GM23338 (cell line): ENCODE measurements around the gene NPPC. TPM values are rescaled to one million over a fixed set of nuclear protein-coding genes. Genes with fewer than 3 reads are reported as not detected.

Source experiments
- ATAC-seq: fragments of 200-7000 bp; cut with Tn5 transposase; 3 replicates; pipeline ENCODE4 v1.9.1; 2020
- DNase-seq: peaks from one replicate; pipeline ENCODE4 v3.0.0-alpha.2; 2015; ENCODE audit warnings: low spot score
- H2AFZ ChIP-seq: fragments of 200-600 bp; sonication (generic); 2 replicates; pipeline ENCODE4 v1.8.0; 2016; ENCODE audit warnings: antibody characterized with exemption, mild to moderate bottlenecking, moderate library complexity
- H3F3A ChIP-seq: fragments of 200-600 bp; sonication (generic); replicated peaks from 2 replicates; pipeline ENCODE4 v1.8.0; 2017; ENCODE audit warnings: antibody characterized with exemption, mixed run types, low read depth
- H3K27ac ChIP-seq: fragments of 200-600 bp; sonication (generic); 2 replicates; pipeline ENCODE4 v1.6.1; 2016; ENCODE audit warnings: low read depth
- H3K27me3 ChIP-seq: fragments of 200-600 bp; sonication (generic); 2 replicates; pipeline ENCODE4 v1.8.0; 2016; ENCODE audit warnings: mild to moderate bottlenecking, mixed run types, moderate library complexity; ENCODE audit not compliant: insufficient read depth
- H3K36me3 ChIP-seq: fragments of 200-600 bp; sonication (generic); 2 replicates; pipeline ENCODE4 v1.8.0; 2016; ENCODE audit warnings: mild to moderate bottlenecking; ENCODE audit not compliant: insufficient read depth
- H3K4me1 ChIP-seq: fragments of 200-600 bp; sonication (generic); 2 replicates; pipeline ENCODE4 v1.8.0; 2016; ENCODE audit warnings: mild to moderate bottlenecking, moderate library complexity; ENCODE audit not compliant: insufficient read depth
- H3K4me2 ChIP-seq: fragments of 200-600 bp; sonication (generic); 2 replicates; pipeline ENCODE4 v1.7.1; 2017; ENCODE audit warnings: mixed run types
- H3K4me3 ChIP-seq: fragments of 200-600 bp; sonication (generic); 2 replicates; pipeline ENCODE4 v1.6.1; 2016; ENCODE audit warnings: mixed run types
- H3K79me2 ChIP-seq: fragments of 200-600 bp; sonication (generic); replicated peaks from 2 replicates; pipeline ENCODE4 v1.8.0; 2017; ENCODE audit warnings: mild to moderate bottlenecking; ENCODE audit not compliant: insufficient read depth
- H3K9me2 ChIP-seq: fragments of 200-600 bp; sonication (generic); 2 replicates; pipeline ENCODE4 v1.8.0; 2017; ENCODE audit not compliant: insufficient read depth
- H4K20me1 ChIP-seq: fragments of 200-600 bp; sonication (generic); replicated peaks from 2 replicates; pipeline ENCODE4 v1.8.0; 2017; ENCODE audit warnings: mild to moderate bottlenecking; ENCODE audit not compliant: insufficient read depth
- H3K27ac Mint-ChIP-seq: 2 replicates; pipeline ENCODE4 v1.8.0; 2020; ENCODE audit warnings: inconsistent platforms, mild to moderate bottlenecking, moderate library complexity, mixed read lengths
- H3K27me3 Mint-ChIP-seq: 3 replicates; pipeline ENCODE4 v1.8.0; 2022; ENCODE audit warnings: low read depth, mild to moderate bottlenecking, moderate library complexity, mixed read lengths, inconsistent platforms; ENCODE audit not compliant: insufficient read depth, poor library complexity
- H3K36me3 Mint-ChIP-seq: 3 replicates; pipeline ENCODE4 v1.8.0; 2021; ENCODE audit warnings: low read depth, mild to moderate bottlenecking, inconsistent platforms, moderate library complexity, mixed read lengths
- H3K4me1 Mint-ChIP-seq: 3 replicates; pipeline ENCODE4 v1.8.0; 2020; ENCODE audit warnings: mild to moderate bottlenecking, inconsistent platforms, mixed read lengths
- H3K4me3 Mint-ChIP-seq: 3 replicates; pipeline ENCODE4 v1.8.0; 2021; ENCODE audit warnings: moderate library complexity, mild to moderate bottlenecking, inconsistent platforms, mixed read lengths
- H3K9me3 Mint-ChIP-seq: 3 replicates; pipeline ENCODE4 v1.8.0; 2020; ENCODE audit warnings: moderate library complexity, mild to moderate bottlenecking, inconsistent platforms, mixed read lengths
- CREB1 ChIP-seq: fragments of 250-450 bp; sonication (Bioruptor Pico); IDR thresholded peaks from 2 replicates; pipeline ENCODE4 v1.5.0; 2020; ENCODE audit warnings: low read depth, mild to moderate bottlenecking, moderate library complexity
- EZH2 ChIP-seq: fragments of 200-600 bp; sonication (generic); IDR thresholded peaks from one replicate; pipeline ENCODE4 v1.8.0; 2017; ENCODE audit warnings: antibody characterized with exemption, mild to moderate bottlenecking, low read depth; ENCODE audit not compliant: unreplicated experiment
- EZH2phosphoT487 ChIP-seq: fragments of 200-600 bp; sonication (generic); IDR thresholded peaks from one replicate; pipeline ENCODE4 v1.8.1; 2018; ENCODE audit warnings: antibody characterized with exemption; ENCODE audit not compliant: unreplicated experiment
- JUNB ChIP-seq: IDR thresholded peaks from one replicate; pipeline ENCODE4 v1.6.1; 2016; ENCODE audit warnings: antibody characterized with exemption; ENCODE audit not compliant: unreplicated experiment
- NANOG ChIP-seq: IDR thresholded peaks from 2 replicates; pipeline ENCODE4 v1.6.1; 2016; ENCODE audit warnings: antibody characterized with exemption, borderline replicate concordance
- POLR2AphosphoS5 ChIP-seq: IDR thresholded peaks from 2 replicates; pipeline ENCODE4 v1.6.1; 2016; ENCODE audit warnings: antibody characterized with exemption, low read depth
- STAT1 ChIP-seq: IDR thresholded peaks from one replicate; pipeline ENCODE4 v1.6.1; 2016; ENCODE audit warnings: antibody characterized with exemption; ENCODE audit not compliant: unreplicated experiment
- ZNF114 ChIP-seq: fragments of 250-450 bp; sonication (Bioruptor Pico); IDR thresholded peaks from 2 replicates; pipeline ENCODE4 v1.5.0; 2020; ENCODE audit warnings: mild to moderate bottlenecking, moderate library complexity
- ZNF331 ChIP-seq: fragments of 250-450 bp; sonication (Bioruptor Pico); IDR thresholded peaks from 2 replicates; pipeline ENCODE4 v1.5.0; 2020; ENCODE audit warnings: low read depth, mild to moderate bottlenecking, moderate library complexity
- polyA plus RNA-seq: library from polyadenylated mRNA; unstranded; fragments of >200 nt; fragmentation: Nextera tagmentation; extraction: Ambion mirVana; gene quantifications from 2 replicates; pipeline ENCODE4 v1.2.1, GENCODE V29; 2016
- total RNA-seq: library from RNA; depleted of rRNA; stranded (reverse); fragments of >200 nt; shearing (Covaris generic); gene quantifications from 2 replicates; pipeline ENCODE4 v1.2.3, GENCODE V29; 2014
- TF ChIP-seq, protein P1 (sequence below): fragments of 250-450 bp; sonication (Bioruptor Pico); IDR thresholded peaks from 2 replicates; pipeline ENCODE4 v1.5.0; 2020; ENCODE audit warnings: mild to moderate bottlenecking, moderate library complexity
- TF ChIP-seq, protein P2 (sequence below): IDR thresholded peaks from 2 replicates; pipeline ENCODE4 v1.6.1; 2016; ENCODE audit warnings: antibody characterized with exemption
- TF ChIP-seq, protein P3 (sequence below), 2 experiments: fragments of 200-600 bp in 1 of 2; sonication (generic) in 1 of 2; conservative IDR thresholded peaks; 2 replicates each; pipeline versions ENCODE4 v1.5.1 to v1.6.1; 2016 to 2017; ENCODE audit warnings: antibody characterized with exemption in 2 of 2, low read depth in 2 of 2, mild to moderate bottlenecking in 2 of 2, moderate library complexity in 1 of 2

The NPPC gene
- total and polyA plus RNA-seq, 2 experiments from 2014 or later, result 2.2 to 6.3 TPM

DNA sequence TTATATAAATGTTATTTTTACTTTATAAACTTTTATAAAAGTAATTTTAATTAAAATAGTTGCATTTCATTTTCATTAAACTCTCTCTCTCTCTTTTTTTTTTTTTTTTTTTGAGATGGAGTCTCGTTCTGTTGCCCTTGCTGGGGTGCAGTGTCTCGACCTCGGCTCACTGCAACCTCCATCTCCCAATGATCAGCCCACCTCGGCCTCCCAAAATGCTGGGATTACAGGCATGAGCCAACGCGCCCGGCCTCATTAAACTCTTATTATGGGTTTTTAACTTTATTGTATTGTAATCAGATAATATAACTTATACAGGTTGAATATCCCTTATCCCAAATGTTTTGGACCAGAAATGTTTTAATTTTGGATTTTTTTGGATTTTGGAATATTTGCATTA lies 10.9 kb upstream of the NPPC start:
- TF ChIP-seq, protein P1, sequence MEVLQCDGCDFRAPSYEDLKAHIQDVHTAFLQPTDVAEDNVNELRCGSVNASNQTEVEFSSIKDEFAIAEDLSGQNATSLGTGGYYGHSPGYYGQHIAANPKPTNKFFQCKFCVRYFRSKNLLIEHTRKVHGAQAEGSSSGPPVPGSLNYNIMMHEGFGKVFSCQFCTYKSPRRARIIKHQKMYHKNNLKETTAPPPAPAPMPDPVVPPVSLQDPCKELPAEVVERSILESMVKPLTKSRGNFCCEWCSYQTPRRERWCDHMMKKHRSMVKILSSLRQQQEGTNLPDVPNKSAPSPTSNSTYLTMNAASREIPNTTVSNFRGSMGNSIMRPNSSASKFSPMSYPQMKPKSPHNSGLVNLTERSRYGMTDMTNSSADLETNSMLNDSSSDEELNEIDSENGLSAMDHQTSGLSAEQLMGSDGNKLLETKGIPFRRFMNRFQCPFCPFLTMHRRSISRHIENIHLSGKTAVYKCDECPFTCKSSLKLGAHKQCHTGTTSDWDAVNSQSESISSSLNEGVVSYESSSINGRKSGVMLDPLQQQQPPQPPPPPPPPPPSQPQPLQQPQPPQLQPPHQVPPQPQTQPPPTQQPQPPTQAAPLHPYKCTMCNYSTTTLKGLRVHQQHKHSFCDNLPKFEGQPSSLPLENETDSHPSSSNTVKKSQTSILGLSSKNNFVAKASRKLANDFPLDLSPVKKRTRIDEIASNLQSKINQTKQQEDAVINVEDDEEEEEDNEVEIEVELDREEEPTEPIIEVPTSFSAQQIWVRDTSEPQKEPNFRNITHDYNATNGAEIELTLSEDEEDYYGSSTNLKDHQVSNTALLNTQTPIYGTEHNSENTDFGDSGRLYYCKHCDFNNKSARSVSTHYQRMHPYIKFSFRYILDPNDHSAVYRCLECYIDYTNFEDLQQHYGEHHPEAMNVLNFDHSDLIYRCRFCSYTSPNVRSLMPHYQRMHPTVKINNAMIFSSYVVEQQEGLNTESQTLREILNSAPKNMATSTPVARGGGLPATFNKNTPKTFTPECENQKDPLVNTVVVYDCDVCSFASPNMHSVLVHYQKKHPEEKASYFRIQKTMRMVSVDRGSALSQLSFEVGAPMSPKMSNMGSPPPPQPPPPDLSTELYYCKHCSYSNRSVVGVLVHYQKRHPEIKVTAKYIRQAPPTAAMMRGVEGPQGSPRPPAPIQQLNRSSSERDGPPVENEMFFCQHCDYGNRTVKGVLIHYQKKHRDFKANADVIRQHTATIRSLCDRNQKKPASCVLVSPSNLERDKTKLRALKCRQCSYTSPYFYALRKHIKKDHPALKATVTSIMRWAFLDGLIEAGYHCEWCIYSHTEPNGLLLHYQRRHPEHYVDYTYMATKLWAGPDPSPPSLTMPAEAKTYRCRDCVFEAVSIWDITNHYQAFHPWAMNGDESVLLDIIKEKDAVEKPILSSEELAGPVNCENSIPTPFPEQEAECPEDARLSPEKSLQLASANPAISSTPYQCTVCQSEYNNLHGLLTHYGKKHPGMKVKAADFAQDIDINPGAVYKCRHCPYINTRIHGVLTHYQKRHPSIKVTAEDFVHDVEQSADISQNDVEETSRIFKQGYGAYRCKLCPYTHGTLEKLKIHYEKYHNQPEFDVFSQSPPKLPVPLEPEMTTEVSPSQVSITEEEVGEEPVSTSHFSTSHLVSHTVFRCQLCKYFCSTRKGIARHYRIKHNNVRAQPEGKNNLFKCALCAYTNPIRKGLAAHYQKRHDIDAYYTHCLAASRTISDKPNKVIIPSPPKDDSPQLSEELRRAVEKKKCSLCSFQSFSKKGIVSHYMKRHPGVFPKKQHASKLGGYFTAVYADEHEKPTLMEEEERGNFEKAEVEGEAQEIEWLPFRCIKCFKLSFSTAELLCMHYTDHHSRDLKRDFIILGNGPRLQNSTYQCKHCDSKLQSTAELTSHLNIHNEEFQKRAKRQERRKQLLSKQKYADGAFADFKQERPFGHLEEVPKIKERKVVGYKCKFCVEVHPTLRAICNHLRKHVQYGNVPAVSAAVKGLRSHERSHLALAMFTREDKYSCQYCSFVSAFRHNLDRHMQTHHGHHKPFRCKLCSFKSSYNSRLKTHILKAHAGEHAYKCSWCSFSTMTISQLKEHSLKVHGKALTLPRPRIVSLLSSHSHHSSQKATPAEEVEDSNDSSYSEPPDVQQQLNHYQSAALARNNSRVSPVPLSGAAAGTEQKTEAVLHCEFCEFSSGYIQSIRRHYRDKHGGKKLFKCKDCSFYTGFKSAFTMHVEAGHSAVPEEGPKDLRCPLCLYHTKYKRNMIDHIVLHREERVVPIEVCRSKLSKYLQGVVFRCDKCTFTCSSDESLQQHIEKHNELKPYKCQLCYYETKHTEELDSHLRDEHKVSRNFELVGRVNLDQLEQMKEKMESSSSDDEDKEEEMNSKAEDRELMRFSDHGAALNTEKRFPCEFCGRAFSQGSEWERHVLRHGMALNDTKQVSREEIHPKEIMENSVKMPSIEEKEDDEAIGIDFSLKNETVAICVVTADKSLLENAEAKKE (CRISPR knock-in tag), result no peak
- TF ChIP-seq ZNF114 (CRISPR knock-in tag) (no peak), ZNF331 (CRISPR knock-in tag) (no peak), EZH2phosphoT487 (no peak), NANOG (no peak), STAT1 (no peak), EZH2 (no peak), CREB1 (CRISPR knock-in tag) (no peak), JUNB (no peak), POLR2AphosphoS5 (no peak)
- TF ChIP-seq, protein P2, sequence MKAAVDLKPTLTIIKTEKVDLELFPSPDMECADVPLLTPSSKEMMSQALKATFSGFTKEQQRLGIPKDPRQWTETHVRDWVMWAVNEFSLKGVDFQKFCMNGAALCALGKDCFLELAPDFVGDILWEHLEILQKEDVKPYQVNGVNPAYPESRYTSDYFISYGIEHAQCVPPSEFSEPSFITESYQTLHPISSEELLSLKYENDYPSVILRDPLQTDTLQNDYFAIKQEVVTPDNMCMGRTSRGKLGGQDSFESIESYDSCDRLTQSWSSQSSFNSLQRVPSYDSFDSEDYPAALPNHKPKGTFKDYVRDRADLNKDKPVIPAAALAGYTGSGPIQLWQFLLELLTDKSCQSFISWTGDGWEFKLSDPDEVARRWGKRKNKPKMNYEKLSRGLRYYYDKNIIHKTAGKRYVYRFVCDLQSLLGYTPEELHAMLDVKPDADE, result no peak
- TF ChIP-seq, protein P3, sequence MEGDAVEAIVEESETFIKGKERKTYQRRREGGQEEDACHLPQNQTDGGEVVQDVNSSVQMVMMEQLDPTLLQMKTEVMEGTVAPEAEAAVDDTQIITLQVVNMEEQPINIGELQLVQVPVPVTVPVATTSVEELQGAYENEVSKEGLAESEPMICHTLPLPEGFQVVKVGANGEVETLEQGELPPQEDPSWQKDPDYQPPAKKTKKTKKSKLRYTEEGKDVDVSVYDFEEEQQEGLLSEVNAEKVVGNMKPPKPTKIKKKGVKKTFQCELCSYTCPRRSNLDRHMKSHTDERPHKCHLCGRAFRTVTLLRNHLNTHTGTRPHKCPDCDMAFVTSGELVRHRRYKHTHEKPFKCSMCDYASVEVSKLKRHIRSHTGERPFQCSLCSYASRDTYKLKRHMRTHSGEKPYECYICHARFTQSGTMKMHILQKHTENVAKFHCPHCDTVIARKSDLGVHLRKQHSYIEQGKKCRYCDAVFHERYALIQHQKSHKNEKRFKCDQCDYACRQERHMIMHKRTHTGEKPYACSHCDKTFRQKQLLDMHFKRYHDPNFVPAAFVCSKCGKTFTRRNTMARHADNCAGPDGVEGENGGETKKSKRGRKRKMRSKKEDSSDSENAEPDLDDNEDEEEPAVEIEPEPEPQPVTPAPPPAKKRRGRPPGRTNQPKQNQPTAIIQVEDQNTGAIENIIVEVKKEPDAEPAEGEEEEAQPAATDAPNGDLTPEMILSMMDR (conservative IDR thresholded peaks at IDR 0.05; ENCODE audit: low read depth in 2 of 2), result no peak
- no peak overlapping the region for H3K4me3 Mint-ChIP-seq
- H3K4me3 ChIP-seq, result no peak overlapping the region
- H3K36me3 ChIP-seq, result no peaks in the 10 kb centered on the region
- peaks cover 4% of the 10 kb centered on the region; the same call in 1 of the 2 replicates for H3K9me2 ChIP-seq
- H3K4me2 ChIP-seq, result no peak overlapping the region
- no peaks in the 10 kb centered on the region for H3K4me1 ChIP-seq
- no peaks in the 10 kb centered on the region for H3K36me3 Mint-ChIP-seq
- H3F3A ChIP-seq, result no peaks in the 10 kb centered on the region
- H3K4me1 Mint-ChIP-seq, result no peaks in the 10 kb centered on the region
- H3K27me3 ChIP-seq, result no peaks in the 10 kb centered on the region
- no peaks in the 10 kb centered on the region for H3K79me2 ChIP-seq
- no peak overlapping the region for H2AFZ ChIP-seq
- DNase-seq (no peak), ATAC-seq (no peak)
- no peak overlapping the region for H3K27ac Mint-ChIP-seq
- H3K9me3 Mint-ChIP-seq, result no peaks in the 10 kb centered on the region
- no peaks in the 10 kb centered on the region for H4K20me1 ChIP-seq
- H3K27me3 Mint-ChIP-seq, result peaks cover 8% of the 10 kb centered on the region
- H3K27ac ChIP-seq, result no peak overlapping the region
